ENCODE data around the gene SOX2.

Gene SOX2

DNA sequence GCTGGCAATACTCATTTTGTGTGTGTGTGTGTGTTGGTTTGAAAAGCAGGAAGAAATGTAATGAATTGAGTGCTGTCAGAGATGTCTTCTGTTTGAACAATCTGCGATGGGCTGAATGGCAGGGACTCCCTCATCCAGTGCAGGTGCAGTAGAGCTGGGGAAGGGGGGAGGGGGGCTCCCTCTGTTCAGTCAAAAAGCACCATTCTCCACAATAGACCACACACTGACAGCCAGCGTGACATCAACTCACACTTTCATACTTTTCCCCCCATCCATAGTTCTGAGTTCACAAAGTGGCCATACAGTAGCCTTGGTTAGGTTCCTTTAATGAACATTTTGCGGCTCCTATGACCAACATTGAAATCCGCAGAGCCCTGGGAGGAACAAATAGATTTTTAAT is 10.4 kb downstream of the SOX2 start:
- DNase-seq (ENCODE audit: low read depth in 2 of 2, low spot score in 1 of 2) = no peak

GRCh38 chr3:181722766-181723425 is 11.2 kb downstream of the SOX2 start:
- DNase-seq (ENCODE audit: low read depth in 2 of 2, low spot score in 1 of 2) = no peak

- DNase-seq (ENCODE audit: low read depth in 2 of 2, low spot score in 1 of 2) = no peak
Measured at GRCh38 chr3:181723625-181724191, 12.0 kb downstream of the SOX2 start.

DNA sequence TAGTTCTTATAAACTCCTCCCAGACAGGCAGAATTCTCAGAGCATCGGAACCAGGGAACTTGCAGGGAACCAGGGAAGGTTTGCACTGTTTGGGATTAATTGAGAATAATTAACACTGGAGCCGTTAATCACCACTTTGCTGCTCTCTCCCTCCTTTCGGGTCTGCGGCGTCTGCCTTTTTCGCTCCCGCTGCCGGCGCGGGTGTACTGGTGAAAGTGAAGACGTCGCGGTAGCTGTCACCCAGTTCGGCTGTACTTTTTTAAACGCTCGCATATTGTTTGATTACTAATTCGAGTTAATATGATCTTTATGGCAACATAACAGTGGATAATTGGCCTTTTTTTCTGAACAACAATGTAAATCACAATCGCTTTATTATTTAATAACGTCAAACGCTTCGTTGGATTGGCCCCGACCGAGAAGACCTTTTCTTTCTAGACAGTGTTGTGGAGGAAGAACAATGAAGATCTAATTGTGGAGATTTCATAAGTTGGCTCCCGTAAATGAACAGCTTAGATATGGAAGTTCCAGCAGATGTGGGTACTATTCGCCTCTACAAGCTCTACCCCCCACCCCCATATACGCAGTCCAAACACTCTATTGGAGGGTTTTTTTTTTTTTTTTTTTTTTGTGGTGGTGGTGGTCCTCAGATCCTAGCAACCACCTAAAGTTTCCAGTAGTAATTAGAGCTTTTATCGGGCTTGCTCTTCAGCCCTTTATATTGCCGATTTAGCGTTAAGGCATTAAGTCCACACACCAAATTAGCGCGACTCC is 12.7 kb downstream of the SOX2 start:
- no peak for DNase-seq (ENCODE audit: low read depth in 2 of 2, low spot score in 1 of 2)

GRCh38 chr3:181725131-181725731 is 13.5 kb downstream of the SOX2 start:
- DNase-seq (ENCODE audit: low read depth in 2 of 2, low spot score in 1 of 2) = no peak

GRCh38 chr3:181725830-181726229 is 14.1 kb downstream of the SOX2 start:
- no peak for DNase-seq (ENCODE audit: low read depth in 2 of 2, low spot score in 1 of 2)

DNA sequence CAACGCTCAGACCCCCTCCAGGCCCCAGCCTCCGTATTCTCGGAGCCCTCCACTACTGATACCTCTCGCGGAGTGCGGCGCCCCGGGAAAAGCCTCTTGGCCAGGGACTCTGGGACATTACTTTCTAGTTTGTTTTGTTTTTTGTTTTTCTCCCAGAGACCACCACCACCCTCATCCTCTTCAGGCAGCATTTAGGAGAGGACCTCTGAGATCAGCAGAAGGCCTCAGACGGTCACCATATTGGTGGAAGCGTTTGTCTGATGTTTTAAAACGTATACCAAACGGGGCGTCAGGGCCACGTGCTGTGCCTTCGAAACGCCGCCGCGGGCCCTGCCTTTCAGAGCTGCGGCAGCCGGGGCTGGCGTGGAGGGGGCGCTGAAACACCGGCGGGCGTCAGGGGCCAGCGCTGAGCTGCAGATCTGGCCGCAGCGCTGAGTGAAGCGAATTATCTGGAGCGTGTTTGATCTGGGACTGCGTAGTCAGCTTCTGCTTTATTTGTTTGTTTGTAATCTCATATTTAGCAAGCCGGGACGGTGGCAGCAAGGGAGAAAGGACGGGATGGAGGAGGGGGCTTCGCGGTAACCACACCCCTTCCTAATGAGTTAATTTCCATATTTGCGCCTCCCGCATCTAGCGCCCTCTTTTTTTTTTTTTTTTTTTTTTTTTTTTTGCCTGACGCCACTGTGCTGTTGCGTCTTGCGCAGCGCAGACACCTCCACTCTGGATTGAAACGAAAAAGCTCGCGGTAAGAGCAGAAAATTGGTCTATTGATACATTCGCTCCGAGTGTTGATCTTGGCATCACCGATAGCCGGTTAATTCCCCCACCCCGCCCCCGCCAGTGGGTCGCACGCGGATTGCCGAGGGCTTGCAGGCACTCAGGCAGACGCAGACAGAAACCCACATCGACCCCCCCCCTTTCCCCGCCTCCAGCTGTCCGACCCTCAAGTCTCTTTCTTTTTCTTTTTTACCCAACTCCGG is 14.9 kb downstream of the SOX2 start:
- DNase-seq (ENCODE audit: low read depth in 2 of 2, low spot score in 1 of 2) = no peak

- no peak for DNase-seq (ENCODE audit: low read depth in 2 of 2, low spot score in 1 of 2)
Measured at GRCh38 chr3:181727341-181728032, 15.8 kb downstream of the SOX2 start.

DNA sequence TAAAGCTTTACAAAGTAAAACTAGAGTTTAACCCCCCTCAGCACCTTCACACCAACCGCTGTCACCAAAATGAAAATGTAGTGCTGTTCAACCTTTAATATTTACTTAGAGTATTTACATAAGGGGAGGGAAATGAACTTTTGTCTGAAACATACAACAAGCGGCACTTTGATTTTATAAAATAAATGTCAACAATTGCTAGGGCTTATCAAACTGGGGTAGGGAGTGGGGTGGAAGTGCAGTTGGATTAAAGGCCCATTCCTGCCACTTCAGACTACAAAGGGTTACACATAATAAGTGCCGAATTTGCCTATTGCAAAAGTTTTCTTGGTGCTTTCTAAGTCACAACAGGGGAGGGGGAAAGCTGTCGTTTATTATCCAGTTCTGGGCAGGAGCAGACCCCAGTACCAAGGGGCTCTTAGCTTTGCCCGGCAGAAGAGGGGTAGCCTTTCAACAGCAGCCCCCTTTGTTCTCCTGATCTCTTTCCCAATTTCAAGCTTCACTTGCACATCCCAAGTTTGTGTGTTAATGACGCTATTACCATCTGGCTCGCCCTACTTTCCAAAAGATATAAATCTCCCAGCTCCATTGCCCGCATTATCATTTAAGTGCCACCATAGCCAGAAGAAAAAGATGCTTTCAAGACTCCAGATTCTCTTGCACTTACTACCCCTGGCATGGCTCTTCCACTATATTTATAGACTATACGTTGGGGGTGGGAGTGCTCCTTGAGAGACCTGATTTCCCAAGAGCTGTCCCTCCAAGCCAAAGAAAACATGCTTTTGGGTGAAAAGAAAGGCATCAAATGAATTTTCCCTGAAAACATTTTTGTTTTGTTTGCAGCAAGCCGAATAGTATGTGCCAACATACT is 17.0 kb downstream of the SOX2 start:
- no peak for DNase-seq (ENCODE audit: low read depth in 2 of 2, low spot score in 1 of 2)

DNA sequence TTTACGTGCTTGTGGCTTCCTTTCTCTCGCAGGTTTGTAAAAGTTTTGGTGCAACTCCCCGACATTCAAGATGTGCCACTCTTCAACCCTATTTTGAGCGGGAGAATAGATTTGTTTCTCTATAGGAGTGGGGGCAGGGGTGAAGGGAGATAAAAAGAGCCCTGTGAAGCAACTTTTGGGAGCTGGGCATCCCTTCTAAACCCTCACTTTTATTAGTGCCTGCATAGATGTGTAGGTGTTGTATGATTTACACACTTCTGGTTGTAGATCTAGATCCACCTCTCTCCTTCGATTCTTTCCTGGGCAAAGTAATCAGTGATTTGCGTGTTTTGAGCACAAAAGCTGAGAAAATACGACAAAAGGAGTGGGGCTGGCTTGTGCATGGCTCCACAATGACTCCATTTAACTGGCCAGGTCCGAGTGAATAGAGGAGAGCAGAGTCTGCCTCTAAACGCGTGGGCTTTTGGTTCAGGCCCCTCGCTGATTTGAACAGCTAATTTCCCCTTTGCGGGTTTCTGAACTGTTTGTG is 17.7 kb downstream of the SOX2 start:
- DNase-seq (ENCODE audit: low read depth in 2 of 2, low spot score in 1 of 2) = no peak

DNA sequence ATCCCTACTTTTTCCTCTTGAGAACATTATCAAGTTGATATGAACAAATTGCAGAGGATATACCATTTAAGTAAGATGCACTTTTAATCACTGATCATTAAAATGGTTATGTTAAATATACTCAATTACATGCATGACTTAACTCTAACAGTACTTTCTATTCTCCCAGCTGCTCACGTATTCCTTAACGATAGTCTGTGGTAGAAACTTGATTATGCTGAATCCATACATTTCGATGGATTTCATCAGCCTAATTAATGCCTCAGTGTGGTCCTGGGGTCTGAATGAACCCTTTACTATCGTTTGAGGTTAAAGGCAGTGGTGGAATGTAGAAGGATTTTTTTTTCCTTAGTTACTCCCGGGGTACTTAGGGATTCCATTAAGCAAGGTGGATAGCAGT is 18.6 kb downstream of the SOX2 start:
- no peak for DNase-seq (ENCODE audit: low read depth in 2 of 2, low spot score in 1 of 2)

- DNase-seq (ENCODE audit: low read depth in 2 of 2, low spot score in 1 of 2) = no peak
Measured at GRCh38 chr3:181730934-181731333, 19.2 kb downstream of the SOX2 start.

GRCh38 chr3:181735911-181736310 is 24.2 kb downstream of the SOX2 start:
- DNase-seq (ENCODE audit: low read depth in 2 of 2, low spot score in 1 of 2) = no peak

DNA sequence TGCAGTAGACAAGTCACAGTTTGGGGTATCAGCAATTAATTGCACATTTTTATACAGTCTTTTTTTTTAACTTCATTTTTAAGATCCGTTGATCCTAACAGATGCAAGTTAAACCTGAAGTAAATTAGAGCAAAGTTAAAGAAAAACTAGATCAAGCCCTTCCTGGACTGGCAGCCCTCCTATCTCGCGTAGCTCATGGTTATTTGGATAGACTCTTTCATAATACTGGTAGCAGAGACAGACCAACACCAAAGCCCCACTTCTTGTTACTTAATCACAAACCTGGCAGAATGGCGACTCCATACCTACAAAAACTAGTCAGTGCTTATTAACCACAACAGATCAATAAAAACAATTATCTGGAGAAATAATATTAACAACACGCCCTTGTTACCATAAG is 26.8 kb downstream of the SOX2 start:
- no peak for DNase-seq (ENCODE audit: low read depth in 2 of 2, low spot score in 1 of 2)

DNA sequence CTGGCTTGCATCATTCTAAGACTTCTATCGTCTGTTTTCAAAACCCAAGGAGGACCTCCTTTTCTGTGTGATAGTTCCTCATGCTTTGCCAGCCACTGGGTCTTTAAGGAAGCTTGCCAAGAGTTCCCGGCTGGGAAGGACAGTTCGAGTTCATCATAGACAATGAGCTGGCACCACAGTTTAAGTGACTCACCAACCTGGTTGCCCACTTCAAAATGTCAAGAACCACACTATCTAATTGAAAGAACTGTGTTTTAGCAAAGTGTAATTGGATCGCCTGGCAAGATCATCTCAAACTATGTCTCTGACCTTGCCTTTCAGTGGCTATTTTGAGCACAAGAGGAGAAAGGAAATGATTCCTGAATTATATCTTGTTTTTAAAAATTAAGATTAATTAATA is 27.9 kb downstream of the SOX2 start:
- DNase-seq (ENCODE audit: low read depth in 2 of 2, low spot score in 1 of 2) = no peak

- DNase-seq (ENCODE audit: low read depth in 2 of 2, low spot score in 1 of 2) = no peak
Measured at GRCh38 chr3:181741417-181741816, 29.7 kb downstream of the SOX2 start.

- no peak for DNase-seq (ENCODE audit: low read depth in 2 of 2, low spot score in 1 of 2)
Measured at GRCh38 chr3:181752202-181752671, 40.5 kb downstream of the SOX2 start.

GRCh38 chr3:181753391-181753790 is 41.7 kb downstream of the SOX2 start:
- DNase-seq (ENCODE audit: low read depth in 2 of 2, low spot score in 1 of 2) = no peak

DNA sequence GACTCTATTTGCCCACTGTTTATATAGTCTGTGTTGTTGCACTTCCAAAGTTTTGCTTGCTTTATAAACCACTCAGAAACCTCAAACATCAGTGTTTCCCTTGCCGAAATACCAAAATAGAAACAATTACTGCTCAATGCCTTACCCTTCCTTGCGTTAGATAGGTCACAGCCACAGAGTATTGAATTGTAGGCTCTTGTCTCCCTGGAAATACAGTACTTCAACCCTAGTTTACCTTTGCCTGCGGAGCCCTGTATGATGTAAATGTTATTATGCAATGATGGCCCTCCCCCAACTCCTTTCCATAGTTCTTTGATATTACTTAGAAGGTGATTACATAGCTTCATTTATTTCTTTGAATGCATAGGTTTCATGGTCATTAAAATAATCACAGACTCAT is 44.2 kb downstream of the SOX2 start:
- DNase-seq (ENCODE audit: low read depth in 2 of 2, low spot score in 1 of 2) = no peak
